H1 (cell line): ENCODE data around the gene TIE1. TPM values are rescaled to one million over a fixed set of nuclear protein-coding genes. Genes with fewer than 3 reads are reported as not detected.

Experiments used
- BACH1 ChIP-seq: IDR thresholded peaks from 2 replicates; pipeline ENCODE4 v1.6.1; 2012; ENCODE audit warnings: low read length, improper control_type of control experiment
- CEBPB ChIP-seq: IDR thresholded peaks from 2 replicates; pipeline ENCODE4 v1.6.1; 2012; ENCODE audit warnings: low read depth, low read length
- CHD2 ChIP-seq: IDR thresholded peaks from 2 replicates; pipeline ENCODE4 v1.6.1; 2012; ENCODE audit warnings: low read length, improper control_type of control experiment
- CHD7 ChIP-seq: fragments of 300-600 bp; sonication (generic); IDR thresholded peaks from 2 replicates; pipeline ENCODE4 v1.7.1; 2012; ENCODE audit warnings: low read length, moderate library complexity, mild to moderate bottlenecking, inconsistent platforms; ENCODE audit not compliant: insufficient replicate concordance
- CTBP2 ChIP-seq: IDR thresholded peaks from 2 replicates; pipeline ENCODE4 v1.7.0; 2011; ENCODE audit warnings: borderline replicate concordance, mild to moderate bottlenecking, moderate library complexity, mixed read lengths, low read length; ENCODE audit not compliant: insufficient read depth, insufficient read length
- KDM5A ChIP-seq: fragments of 200-600 bp; IDR thresholded peaks from 2 replicates; pipeline ENCODE4 v1.7.1; 2012; ENCODE audit warnings: mild to moderate bottlenecking, low read length, inconsistent platforms, mixed read lengths
- POLR2AphosphoS5 ChIP-seq: IDR thresholded peaks from 2 replicates; pipeline ENCODE4 v1.6.1; 2011; ENCODE audit warnings: low read depth, low read length
- TAF1 ChIP-seq: IDR thresholded peaks from 2 replicates; pipeline ENCODE4 v1.6.1; 2011; ENCODE audit warnings: mild to moderate bottlenecking, low read depth, low read length
- TCF12 ChIP-seq: IDR thresholded peaks from 2 replicates; pipeline ENCODE4 v1.6.1; 2011; ENCODE audit warnings: low read depth, mild to moderate bottlenecking, low read length
- ZNF274 ChIP-seq: IDR thresholded peaks from 2 replicates; pipeline ENCODE4 v1.7.0; 2012; ENCODE audit warnings: low read length, borderline replicate concordance; ENCODE audit errors: extremely low read depth
- polyA plus RNA-seq, 7 experiments: library from polyadenylated mRNA; depleted of rRNA in 3 of 7; stranded (reverse) in 5 of 7; unstranded in 2 of 7; fragments of >200 nt in 5 of 7; fragments of 200-250 nt in 2 of 7; gene quantifications; 1 replicate in 5 of 7; 2 replicates in 1 of 7; 4 replicates in 1 of 7; pipeline versions ENCODE4 v1.2.1 to v1.2.3, GENCODE V29; 2011 to 2013; ENCODE audit warnings: missing spikeins in 2 of 7, mixed read lengths in 2 of 7
- total RNA-seq: library from RNA; stranded (reverse); fragmentation: NEBNext Ultra II Directional; extraction: Animal tissue kit (Norgen Biotek cat#: 25700); gene quantifications from 2 replicates; pipeline ENCODE4 v1.2.1, GENCODE V29; 2021

Gene TIE1
- total and polyA plus RNA-seq, 2 of the 8 experiments (the other 6 are each of a cell fraction or from before 2014, with no cell fraction given): 0.74 to 2.2 TPM

- TF ChIP-seq CHD7: no peak
- TF ChIP-seq POLR2AphosphoS5: no peak
- TF ChIP-seq CEBPB: no peak
- TF ChIP-seq BACH1: no peak
- no peak for TF ChIP-seq CTBP2
- no peak for TF ChIP-seq TCF12
- no peak for TF ChIP-seq KDM5A
- no peak for TF ChIP-seq TAF1
- no peak for TF ChIP-seq ZNF274
- TF ChIP-seq CHD2: no peak
These were observed 24.1 kb upstream of the TIE1 start (continued) for GRCh38 chr1:43276673-43277072.
